Epithelial cell of esophagus (primary cell): ENCODE results near the gene MCC.

Source experiments
- DNase-seq: peaks from one replicate; pipeline ENCODE4 v3.0.0; 2010; ENCODE audit warnings: low read depth
- H3K4me3 ChIP-seq: 2 replicates; pipeline ENCODE4 v1.5.1; 2011; ENCODE audit warnings: mild to moderate bottlenecking, low read length, control low read depth
- CTCF ChIP-seq: IDR thresholded peaks from 2 replicates; pipeline ENCODE4 v1.5.1; 2011; ENCODE audit warnings: low read depth, mild to moderate bottlenecking, low read length, control low read depth, inconsistent platforms; ENCODE audit not compliant: insufficient read depth; ENCODE audit errors: missing control alignments

MCC gene

GRCh38 chr5:113294311-113295110, 193.7 kb downstream of the MCC start:
- DNase-seq, result peak; percentile 83
- H3K4me3 ChIP-seq, result peak overlapping the region; percentile 63
- no peak for TF ChIP-seq CTCF

- peak overlapping the region; percentile 63 for H3K4me3 ChIP-seq
- TF ChIP-seq CTCF, result no peak
- DNase-seq, result peak; percentile 55
Observed at GRCh38 chr5:113293975-113294310, 194.3 kb downstream of the MCC start.

- TF ChIP-seq CTCF, result no peak
- DNase-seq, result peak; percentile 21
- H3K4me3 ChIP-seq, result peak overlapping the region; percentile 63
Observed at GRCh38 chr5:113293068-113293974, 194.9 kb downstream of the MCC start.

- peak overlapping the region; percentile 63 for H3K4me3 ChIP-seq
- DNase-seq, result no peak
- no peak for TF ChIP-seq CTCF
Observed at GRCh38 chr5:113292462-113292861, 195.8 kb downstream of the MCC start.

GRCh38 chr5:113283558-113283957, 204.7 kb downstream of the MCC start:
- TF ChIP-seq CTCF, result no peak
- no peak overlapping the region for H3K4me3 ChIP-seq
- DNase-seq, result no peak

GRCh38 chr5:113282472-113282871, 205.8 kb downstream of the MCC start:
- H3K4me3 ChIP-seq, result no peak overlapping the region
- no peak for DNase-seq
- TF ChIP-seq CTCF, result no peak
